CD14-positive monocyte (primary cell): ENCODE data around the gene HOXA5. TPM values are rescaled to one million over a fixed set of nuclear protein-coding genes. Genes with fewer than 3 reads are reported as not detected.

ENCODE experiments used
- DNase-seq, 3 donors: peaks; one replicate each; pipeline ENCODE4 v3.0.0-alpha.2; 2011 to 2022
- H2AFZ ChIP-seq: 2 replicates; pipeline ENCODE4 v1.6.0; 2012; ENCODE audit warnings: mild to moderate bottlenecking, low read depth, low read length, inconsistent platforms; ENCODE audit not compliant: insufficient read depth, poor library complexity, severe bottlenecking
- H3K27ac ChIP-seq, 2 donors: 1 replicate in 1 of 2; 2 replicates in 1 of 2; pipeline ENCODE4 v1.5.1; 2012 to 2013; ENCODE audit warnings: low read length in 2 of 2, control low read depth in 1 of 2, inconsistent platforms in 1 of 2, low read depth in 1 of 2, mild to moderate bottlenecking in 1 of 2
- H3K27me3 ChIP-seq, 2 donors: one replicate each; pipeline versions ENCODE4 v1.6.0 to v1.6.1; 2011 to 2013; ENCODE audit warnings: low read length in 2 of 2; ENCODE audit not compliant: control insufficient read depth in 2 of 2, insufficient read depth in 2 of 2
- H3K36me3 ChIP-seq, 2 donors: replicated peaks in 1 of 2; 1 replicate in 1 of 2; 2 replicates in 1 of 2; pipeline versions ENCODE4 v1.5.1 to v1.6.1; 2012 to 2013; ENCODE audit warnings: low read length in 2 of 2, control low read depth in 1 of 2, inconsistent platforms in 1 of 2, mild to moderate bottlenecking in 1 of 2; ENCODE audit not compliant: insufficient read depth in 2 of 2, control insufficient read depth in 1 of 2
- H3K4me1 ChIP-seq, 2 donors: 1 replicate in 1 of 2; 2 replicates in 1 of 2; pipeline versions ENCODE4 v1.5.1 to v1.6.1; 2012 to 2013; ENCODE audit warnings: low read length in 2 of 2, control low read depth in 1 of 2, inconsistent platforms in 1 of 2, mild to moderate bottlenecking in 1 of 2, moderate library complexity in 1 of 2; ENCODE audit not compliant: insufficient read depth in 2 of 2, control insufficient read depth in 1 of 2
- H3K4me2 ChIP-seq: replicated peaks from 2 replicates; pipeline ENCODE3; 2012; ENCODE audit warnings: low read length, moderate library complexity, mild to moderate bottlenecking; ENCODE audit not compliant: poor library complexity, severe bottlenecking; ENCODE audit errors: extremely low read depth
- H3K4me3 ChIP-seq, 3 experiments: fragments of 200-600 bp in 1 of 3; sonication (generic) in 1 of 3; replicated peaks in 1 of 3; 1 replicate in 2 of 3; 2 replicates in 1 of 3; pipeline ENCODE4 v1.5.1; 2011 to 2013; ENCODE audit warnings: low read length in 3 of 3, mild to moderate bottlenecking in 3 of 3, control low read depth in 2 of 3, low read depth in 2 of 3, inconsistent platforms in 1 of 3, moderate library complexity in 1 of 3
- H3K79me2 ChIP-seq: 2 replicates; pipeline ENCODE4 v1.6.0; 2012; ENCODE audit warnings: mild to moderate bottlenecking, control low read depth, inconsistent platforms, low read length, moderate library complexity; ENCODE audit not compliant: insufficient read depth
- H3K9ac ChIP-seq: 2 replicates; pipeline ENCODE4 v1.6.0; 2017; ENCODE audit warnings: low read length, mild to moderate bottlenecking; ENCODE audit not compliant: insufficient read depth, poor library complexity, severe bottlenecking
- H3K9me3 ChIP-seq, 2 donors: replicated peaks in 1 of 2; 1 replicate in 1 of 2; 2 replicates in 1 of 2; pipeline versions ENCODE4 v1.5.1 to v1.6.1; 2012 to 2013; ENCODE audit warnings: low read length in 2 of 2, control low read depth in 1 of 2; ENCODE audit not compliant: control insufficient read depth in 1 of 2, insufficient read depth in 1 of 2
- H4K20me1 ChIP-seq: 2 replicates; pipeline ENCODE4 v1.6.0; 2012; ENCODE audit warnings: mild to moderate bottlenecking, low read length, control low read depth, moderate library complexity; ENCODE audit not compliant: insufficient read depth
- H3K27ac Mint-ChIP-seq, 7 donors: one replicate each; pipeline ENCODE4 v1.8.0; 2020; ENCODE audit warnings: mild to moderate bottlenecking in 7 of 7, mixed read lengths in 7 of 7, moderate library complexity in 6 of 7, inconsistent platforms in 2 of 7
- H3K27me3 Mint-ChIP-seq, 3 donors: one replicate each; pipeline ENCODE4 v1.8.0; 2021 to 2022; ENCODE audit warnings: low read depth in 3 of 3, mild to moderate bottlenecking in 3 of 3, mixed read lengths in 3 of 3, moderate library complexity in 3 of 3, inconsistent platforms in 1 of 3
- H3K36me3 Mint-ChIP-seq, 2 donors: one replicate each; pipeline ENCODE4 v1.8.0; 2020; ENCODE audit warnings: mixed read lengths in 2 of 2, inconsistent platforms in 1 of 2, mild to moderate bottlenecking in 1 of 2
- H3K4me1 Mint-ChIP-seq: one replicate; pipeline ENCODE4 v1.8.0; 2020; ENCODE audit warnings: mild to moderate bottlenecking, mixed read lengths
- H3K4me3 Mint-ChIP-seq, 2 donors: one replicate each; pipeline ENCODE4 v1.8.0; 2020; ENCODE audit warnings: mild to moderate bottlenecking in 2 of 2, mixed read lengths in 2 of 2, moderate library complexity in 1 of 2
- H3K9me3 Mint-ChIP-seq, 7 donors: one replicate each; pipeline ENCODE4 v1.8.0; 2020 to 2022; ENCODE audit warnings: mixed read lengths in 7 of 7, mild to moderate bottlenecking in 6 of 7, moderate library complexity in 6 of 7, inconsistent platforms in 2 of 7
- WGBS: methylation state at CpG from one replicate; pipeline ENCODE4 v1.1.5; 2013; ENCODE audit warnings: missing lambda C conversion rate; ENCODE audit not compliant: insufficient coverage; 5-methylcytosine and 5-hydroxymethylcytosine counted together
- intact Hi-C, 2 donors: fragments of 100-400 bp; cut with micrococcal nuclease; formaldehyde crosslinking; loops; one replicate each; pipeline versions ENCODE4 v1.15.0 to v1.15.1; 2023
- polyA plus RNA-seq, 3 donors: library from polyadenylated mRNA; depleted of rRNA in 1 of 3; unstranded in 2 of 3; stranded (reverse) in 1 of 3; fragments of 300-500 nt in 2 of 3; fragments of >200 nt in 1 of 3; fragmentation: Illumina TruSeq in 2 of 3; gene quantifications; 1 replicate in 2 of 3; 2 replicates in 1 of 3; pipeline ENCODE4 v1.2.3, GENCODE V29; 2012 to 2021
- TF ChIP-seq, protein P1 (sequence below): fragments of 200-600 bp; IDR thresholded peaks from one replicate; pipeline ENCODE4 v1.8.0; 2022; ENCODE audit warnings: antibody characterized with exemption, mild to moderate bottlenecking

HOXA5 gene
- polyA plus RNA-seq, 3 donors = 0.85 to 3.0 (median 1.8) TPM

DNA sequence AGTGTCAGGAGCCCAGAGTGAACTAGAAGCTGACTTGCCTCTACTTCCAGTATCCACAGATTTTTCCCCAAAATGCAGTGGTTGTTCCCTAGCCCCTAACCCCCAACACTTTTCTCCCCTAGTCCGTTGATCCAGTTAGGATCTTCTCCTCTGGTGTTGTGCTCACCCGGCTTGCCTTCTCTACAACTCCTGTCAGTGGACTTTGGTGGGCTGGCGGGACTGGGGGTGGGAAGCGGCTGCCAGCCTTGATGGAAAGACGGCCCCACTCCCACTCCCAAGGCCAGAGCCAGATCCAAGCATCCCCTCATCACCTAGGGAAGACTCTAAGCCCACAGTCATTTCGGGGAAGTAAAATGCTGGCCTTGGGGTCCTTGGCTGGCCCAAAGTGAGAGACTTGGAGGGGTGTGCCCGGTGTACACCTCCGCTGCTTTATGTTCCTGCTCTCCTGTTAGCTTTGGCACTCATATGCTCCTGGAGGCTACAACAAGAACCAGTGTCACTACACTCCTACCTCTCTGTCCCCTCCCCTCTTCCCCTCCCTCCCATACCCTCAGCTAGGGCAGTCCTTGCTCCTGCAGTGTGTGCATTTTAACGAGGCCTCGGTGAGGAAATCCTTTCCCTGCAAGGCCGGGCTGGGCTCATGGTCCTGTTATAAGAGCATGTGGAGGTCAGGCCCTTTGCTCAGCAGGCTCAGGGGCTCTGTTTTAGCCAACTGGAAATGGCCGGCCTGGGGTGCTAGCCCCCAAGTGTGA lies 31.6 kb upstream of the HOXA5 start:
- Mint-ChIP-seq H3K27me3 (peaks cover 85 to 94% (median 90%) of the 10 kb centered on the region in 3 donors), H3K9me3 (peaks cover 0 to 35% (median 11%) of the 10 kb centered on the region in 7 donors), H3K4me1 (peaks cover 35% of the 10 kb centered on the region), H3K27ac (no peak overlapping the region), H3K36me3 (peaks cover 10 to 28% of the 10 kb centered on the region in 2 donors), H3K4me3 (peak overlapping the region in 1 of 2 donors; percentile 87)
- TF ChIP-seq, protein P1, sequence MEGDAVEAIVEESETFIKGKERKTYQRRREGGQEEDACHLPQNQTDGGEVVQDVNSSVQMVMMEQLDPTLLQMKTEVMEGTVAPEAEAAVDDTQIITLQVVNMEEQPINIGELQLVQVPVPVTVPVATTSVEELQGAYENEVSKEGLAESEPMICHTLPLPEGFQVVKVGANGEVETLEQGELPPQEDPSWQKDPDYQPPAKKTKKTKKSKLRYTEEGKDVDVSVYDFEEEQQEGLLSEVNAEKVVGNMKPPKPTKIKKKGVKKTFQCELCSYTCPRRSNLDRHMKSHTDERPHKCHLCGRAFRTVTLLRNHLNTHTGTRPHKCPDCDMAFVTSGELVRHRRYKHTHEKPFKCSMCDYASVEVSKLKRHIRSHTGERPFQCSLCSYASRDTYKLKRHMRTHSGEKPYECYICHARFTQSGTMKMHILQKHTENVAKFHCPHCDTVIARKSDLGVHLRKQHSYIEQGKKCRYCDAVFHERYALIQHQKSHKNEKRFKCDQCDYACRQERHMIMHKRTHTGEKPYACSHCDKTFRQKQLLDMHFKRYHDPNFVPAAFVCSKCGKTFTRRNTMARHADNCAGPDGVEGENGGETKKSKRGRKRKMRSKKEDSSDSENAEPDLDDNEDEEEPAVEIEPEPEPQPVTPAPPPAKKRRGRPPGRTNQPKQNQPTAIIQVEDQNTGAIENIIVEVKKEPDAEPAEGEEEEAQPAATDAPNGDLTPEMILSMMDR = no peak
- H3K27ac ChIP-seq = no peak overlapping the region
- no peak overlapping the region for H3K4me2 ChIP-seq
- no peaks in the 10 kb centered on the region for H3K36me3 ChIP-seq
- no peak for DNase-seq
- intact Hi-C loops = loop anchor here in 1 of 2 donors (5.0 kb wide), 1 partner anchor 1313 kb away; no protein-coding TSS in a partner anchor
- H2AFZ ChIP-seq = no peak overlapping the region
- H3K4me1 ChIP-seq = peaks cover 33 to 50% of the 10 kb centered on the region in 2 donors
- H3K9ac ChIP-seq = no peak overlapping the region
- peak overlapping the region in 1 of 3 experiments; percentile 76 for H3K4me3 ChIP-seq
- 87% methylated on average over 5 of the region's 12 CpGs for WGBS
- H4K20me1 ChIP-seq = peaks cover 5% of the 10 kb centered on the region
- no peaks in the 10 kb centered on the region for H3K79me2 ChIP-seq
- H3K27me3 ChIP-seq = peaks cover 55 to 98% of the 10 kb centered on the region in 2 donors
- peaks cover 14 to 30% of the 10 kb centered on the region in 2 donors for H3K9me3 ChIP-seq

DNA sequence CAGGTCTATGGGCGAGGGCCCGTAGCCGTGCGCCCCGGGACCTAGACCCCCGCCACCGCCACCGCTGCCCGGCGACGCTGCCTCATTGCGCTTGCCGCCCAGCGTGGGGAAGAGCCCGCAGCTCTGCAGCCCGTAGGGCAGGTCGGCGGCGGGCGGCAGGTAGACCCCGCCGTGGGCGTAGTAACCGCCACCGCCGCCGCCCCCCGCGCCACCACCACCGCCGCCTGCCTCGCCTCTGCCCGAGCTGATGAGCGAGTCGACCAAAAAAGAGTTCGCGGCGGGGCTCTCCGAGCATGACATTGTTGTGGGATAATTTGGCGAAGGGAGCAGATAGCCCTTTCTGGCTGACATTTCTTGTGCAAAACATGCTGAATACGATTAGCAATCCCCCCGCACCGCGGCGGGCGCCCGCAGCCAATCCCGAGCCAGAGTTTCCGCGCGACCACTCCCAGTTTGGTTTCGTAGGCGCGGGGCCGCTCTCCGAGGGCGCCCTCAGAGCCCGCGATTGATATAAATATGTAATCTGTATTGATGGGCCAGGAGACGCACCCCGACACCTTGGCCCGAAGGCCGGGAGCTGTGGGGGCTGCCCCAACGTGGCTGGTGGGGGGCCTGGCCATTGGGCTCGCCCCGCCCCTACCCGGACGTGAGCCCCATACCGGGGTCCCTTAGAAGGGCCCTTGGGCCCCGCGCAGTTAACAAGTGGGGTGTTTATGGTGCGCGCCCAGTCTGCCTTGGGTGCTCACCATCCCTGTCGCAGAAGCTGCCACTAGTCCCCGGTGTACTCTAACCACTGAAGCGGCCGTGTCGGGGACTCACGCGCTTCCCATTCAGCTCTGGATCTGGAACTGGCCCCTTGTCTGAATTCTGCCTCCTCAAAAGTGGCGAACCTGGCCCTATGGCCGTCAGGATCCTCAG lies 30.7 kb upstream of the HOXA5 start, which contains the start of gene HOXA10:
Gene HOXA10, minus strand, starts transcription at position 365 of the 918 bp plus-strand sequence. Its CDS starts 14 bp downstream, at position 351.
- no peaks in the 10 kb centered on the region for H3K79me2 ChIP-seq
- H3K9me3 ChIP-seq = peaks cover 11 to 28% of the 10 kb centered on the region in 2 donors
- 4% methylated on average over 79 of the region's 82 CpGs for WGBS
- Mint-ChIP-seq H3K4me3 (peak within 1 kb of the TSS; percentile 74 to 89), H3K27me3 (peaks cover 84 to 94% (median 89%) of the 10 kb centered on the region in 3 donors), H3K4me1 (peaks cover 32% of the 10 kb centered on the region), H3K36me3 (peaks cover 10 to 22% of the 10 kb centered on the region in 2 donors), H3K27ac (no peak within 1 kb of the TSS), H3K9me3 (peaks cover 0 to 32% (median 11%) of the 10 kb centered on the region in 7 donors)
- intact Hi-C loops = loop anchor here in 1 of 2 donors (1.0 to 5.0 kb wide), 2 partner anchors 10 to 1312 kb away; no protein-coding TSS in a partner anchor
- no peaks in the 10 kb centered on the region for H3K36me3 ChIP-seq
- peak within 1 kb of the TSS; percentile 45 for H3K9ac ChIP-seq
- H3K4me3 ChIP-seq = peak within 1 kb of the TSS; percentile 23 to 76 (median 39)
- H4K20me1 ChIP-seq = peaks cover 9% of the 10 kb centered on the region
- peak within 1 kb of the TSS; percentile 88 for H2AFZ ChIP-seq
- H3K4me1 ChIP-seq = peaks cover 32 to 50% of the 10 kb centered on the region in 2 donors
- no peak for DNase-seq
- H3K4me2 ChIP-seq = peak within 1 kb of the TSS; percentile 92
- H3K27ac ChIP-seq = no peak within 1 kb of the TSS
- peaks cover 57 to 98% of the 10 kb centered on the region in 2 donors for H3K27me3 ChIP-seq
- TF ChIP-seq, protein P1 = no peak
